Measurements from ENCODE around the gene PSME1.

GRCh38 chr14:24136684-24137528 is 912 bp downstream of the PSME1 start:
- TF ChIP-seq MYC (CRISPR knock-in tag; IDR thresholded peaks at IDR 0.05; ENCODE audit: borderline replicate concordance) (no peak), CTCF (CRISPR knock-in tag; IDR thresholded peaks at IDR 0.05) (no peak), TCF12 (IDR thresholded peaks at IDR 0.05) (no peak), TCF12 (CRISPR knock-in tag; IDR thresholded peaks at IDR 0.05) (no peak)

Measured in HepG2 (cell line).